HG02588 (cell line): Measurements from ENCODE around the gene SGIP1.
"Not testable (repeated sequence)": the region's sequence is repeated elsewhere in the genome, so short reads cannot be mapped to it uniquely, and the experiment has no call there.

ENCODE experiments used
- ATAC-seq: cut with Tn5 transposase; IDR thresholded peaks from one replicate; pipeline ENCODE4 v1.9.1; 2021; ENCODE audit warnings: mild to moderate bottlenecking, moderate library complexity; ENCODE audit not compliant: unreplicated experiment

Gene SGIP1

DNA sequence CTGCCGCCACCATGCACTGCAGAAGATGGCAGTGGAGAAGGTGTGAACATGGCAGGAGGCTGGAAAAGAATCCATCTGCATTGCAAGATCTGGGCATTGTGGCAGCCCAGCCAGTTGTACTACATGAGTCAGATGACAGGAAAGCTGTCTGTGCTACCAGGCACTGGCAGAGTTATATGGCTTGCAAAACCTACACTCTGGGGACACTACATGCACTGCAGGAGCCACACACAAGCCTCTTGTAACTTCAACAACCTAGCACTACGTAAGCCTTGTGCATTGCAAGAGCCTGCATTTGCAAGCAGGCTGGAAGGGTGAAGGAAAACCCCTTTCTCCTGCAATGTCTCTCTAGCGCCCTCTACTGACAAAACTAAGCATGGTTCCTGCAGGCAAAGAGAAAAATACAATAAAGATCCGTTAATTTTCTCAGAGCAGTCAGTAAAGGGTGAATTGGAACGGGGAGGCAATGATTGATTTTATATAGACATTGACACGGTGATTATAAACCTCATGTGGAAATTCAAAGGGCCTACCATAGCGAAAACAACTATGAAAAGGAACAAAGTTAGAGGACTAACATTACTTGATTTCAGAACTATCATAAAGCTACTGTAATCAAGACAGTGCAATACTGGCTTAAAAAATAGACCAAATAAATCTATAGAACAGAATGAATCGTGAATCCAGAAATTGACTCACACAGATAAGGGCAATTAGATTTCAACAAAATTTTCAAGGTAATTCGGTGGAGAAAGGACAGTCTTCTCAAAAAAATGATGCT lies 192.1 kb downstream of the SGIP1 start:
- peak; percentile 79 for ATAC-seq

DNA sequence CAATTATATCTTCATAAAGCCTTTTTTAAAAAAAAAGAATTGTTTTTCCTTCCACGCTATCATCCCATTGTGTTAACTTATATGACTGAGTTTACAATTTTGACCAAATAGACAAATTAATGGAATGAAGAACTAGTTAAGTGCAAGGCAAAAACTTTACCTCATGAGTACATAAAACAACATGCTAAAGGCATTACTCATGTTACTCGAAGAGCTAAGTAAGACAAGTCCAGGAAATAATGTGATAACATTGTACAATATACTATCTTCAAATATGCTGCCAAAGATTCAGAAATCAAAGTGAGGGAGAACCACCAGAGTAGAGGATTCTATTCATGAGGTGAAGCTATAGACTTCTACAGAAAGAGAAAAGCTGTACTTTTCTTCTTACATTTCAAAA lies 194.1 kb downstream of the SGIP1 start:
- ATAC-seq, result no peak

DNA sequence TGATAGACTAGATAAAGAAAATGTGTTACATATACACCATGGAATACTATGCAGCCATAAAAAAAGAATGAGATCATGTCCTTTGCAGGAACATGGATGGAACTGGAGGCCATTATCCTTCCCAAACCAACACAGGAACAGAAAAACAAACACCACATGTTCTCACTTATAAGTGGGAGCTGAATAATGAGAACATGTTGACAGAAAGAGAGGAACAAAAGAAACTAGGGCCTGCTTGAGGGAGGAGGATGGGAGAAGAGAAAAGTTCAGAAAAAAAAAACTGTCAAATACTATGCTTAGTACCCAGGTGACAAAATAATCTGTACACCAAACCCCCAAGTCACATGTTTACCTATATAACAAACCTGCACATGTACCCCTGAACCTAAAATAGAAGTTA lies 194.8 kb downstream of the SGIP1 start:
- not testable (repeated sequence) for ATAC-seq

DNA sequence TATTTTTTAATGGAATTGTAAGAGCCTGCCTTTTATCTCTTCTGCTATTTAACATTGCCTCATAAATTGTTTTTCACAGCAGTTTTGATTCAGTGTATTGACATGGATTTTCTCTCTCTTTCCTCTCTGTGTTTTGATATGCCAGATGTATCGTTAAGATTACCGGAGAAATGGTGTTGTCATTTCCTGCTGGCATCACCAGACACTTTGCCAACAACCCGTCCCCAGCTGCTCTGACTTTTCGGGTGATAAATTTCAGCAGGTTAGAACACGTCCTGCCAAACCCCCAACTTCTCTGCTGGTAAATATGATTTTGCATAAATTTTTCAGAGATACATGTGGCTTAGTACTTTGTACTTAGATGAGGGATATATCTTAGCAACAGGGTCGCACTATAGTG lies 195.2 kb downstream of the SGIP1 start:
- ATAC-seq, result no peak

DNA sequence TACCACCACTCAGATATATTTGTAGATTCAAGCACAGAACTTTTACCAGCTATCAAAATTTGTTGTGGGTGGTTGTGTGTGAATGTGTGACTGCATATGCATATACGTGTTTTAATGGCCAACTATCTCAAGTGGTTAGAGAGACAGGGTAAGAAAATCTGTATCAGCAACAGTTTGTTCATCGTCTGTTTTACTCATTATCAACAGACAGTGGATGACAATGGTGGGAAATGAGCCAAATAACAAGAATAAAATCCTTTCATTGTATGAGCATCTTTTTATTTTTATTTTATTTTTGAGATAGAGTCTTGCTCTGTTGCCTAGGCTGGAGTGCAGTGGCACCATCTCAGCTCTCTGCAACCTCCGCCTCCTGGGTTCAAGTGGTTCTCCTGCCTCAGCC lies 195.6 kb downstream of the SGIP1 start:
- no peak for ATAC-seq

DNA sequence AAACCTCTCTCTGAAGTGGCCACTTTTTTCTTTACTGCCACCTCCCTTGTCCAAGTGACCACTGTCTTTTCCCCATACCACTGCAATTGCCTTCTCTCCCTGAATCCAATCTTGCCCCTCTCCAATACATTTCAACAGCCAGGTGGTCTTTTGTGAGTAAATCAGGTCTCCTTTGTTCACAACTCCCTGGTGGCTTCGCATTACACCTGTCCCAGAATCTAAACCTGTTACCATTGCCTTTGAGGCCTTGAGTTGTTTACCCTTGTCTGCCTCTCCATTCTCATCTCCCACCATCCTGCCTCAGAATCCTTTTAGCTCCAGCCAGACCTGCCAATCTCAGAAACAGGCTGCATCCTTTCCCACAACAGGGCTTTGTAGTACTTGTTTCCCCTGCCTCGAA lies 196.5 kb downstream of the SGIP1 start:
- ATAC-seq, result no peak

DNA sequence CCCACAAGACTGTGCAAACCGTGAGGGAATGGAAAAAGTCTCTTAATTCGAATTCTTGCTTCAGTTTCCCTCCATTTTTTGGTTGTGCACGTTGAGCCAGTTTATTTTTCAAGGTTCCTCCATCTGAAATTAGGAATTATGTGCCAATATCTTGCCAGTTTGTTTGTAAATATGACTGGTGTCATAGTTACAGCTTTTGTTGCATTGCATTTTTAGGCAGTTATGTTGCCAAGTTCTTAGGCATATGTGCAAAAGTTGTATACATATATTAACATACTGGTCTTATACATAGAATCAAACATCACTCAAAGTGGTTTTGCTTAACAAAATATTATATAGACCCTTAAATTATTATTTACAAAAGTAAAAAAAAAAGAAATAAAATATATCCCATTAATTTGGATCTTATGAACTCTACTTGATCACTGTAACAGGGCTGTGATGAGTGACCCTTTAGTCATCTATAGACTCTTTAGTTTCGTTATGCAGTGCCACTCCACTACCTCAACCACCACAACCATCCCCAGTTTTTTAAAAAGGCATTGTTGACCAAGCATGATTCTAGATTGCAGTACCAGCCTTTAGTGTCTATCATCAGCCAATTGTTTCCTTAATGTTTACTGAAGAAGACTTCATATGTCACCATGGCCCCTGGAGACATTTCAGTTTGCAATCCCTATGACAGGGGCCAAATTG lies 197.4 kb downstream of the SGIP1 start:
- ATAC-seq, result no peak

DNA sequence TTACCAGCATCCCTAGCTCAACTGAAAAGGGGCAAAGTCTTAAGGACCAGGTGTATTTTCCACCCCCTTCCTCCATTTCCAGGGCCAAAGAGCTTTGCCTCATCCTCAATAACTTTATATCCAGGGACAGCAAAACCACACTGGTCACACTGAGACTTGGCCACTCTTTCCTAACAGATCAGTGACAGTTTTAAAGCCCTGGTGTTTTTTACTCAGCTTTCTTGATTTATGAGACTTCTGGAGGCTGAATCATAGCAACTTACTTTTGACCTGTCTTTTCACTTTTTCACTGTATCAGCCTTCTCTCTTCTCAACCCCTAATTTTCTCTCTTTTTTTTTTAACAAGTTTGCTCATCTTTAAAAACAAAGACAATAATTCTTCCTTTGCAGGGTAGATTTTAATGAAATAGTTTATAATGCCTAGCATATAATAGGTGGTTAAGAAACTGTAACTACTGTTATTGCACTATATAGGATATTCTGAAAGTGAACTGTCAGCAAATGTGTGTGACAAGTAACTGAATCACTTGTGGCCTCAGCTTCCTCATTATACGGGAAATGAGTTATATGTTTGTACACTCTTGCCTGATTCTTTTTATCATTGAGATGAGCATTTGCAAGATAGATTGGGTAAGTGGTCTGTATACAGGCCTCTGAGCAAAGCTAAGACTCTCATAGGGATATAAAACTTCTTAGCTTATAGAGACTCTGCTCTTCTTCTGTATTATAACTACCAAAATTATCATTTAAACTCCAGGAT lies 198.6 kb downstream of the SGIP1 start:
- ATAC-seq, result no peak

DNA sequence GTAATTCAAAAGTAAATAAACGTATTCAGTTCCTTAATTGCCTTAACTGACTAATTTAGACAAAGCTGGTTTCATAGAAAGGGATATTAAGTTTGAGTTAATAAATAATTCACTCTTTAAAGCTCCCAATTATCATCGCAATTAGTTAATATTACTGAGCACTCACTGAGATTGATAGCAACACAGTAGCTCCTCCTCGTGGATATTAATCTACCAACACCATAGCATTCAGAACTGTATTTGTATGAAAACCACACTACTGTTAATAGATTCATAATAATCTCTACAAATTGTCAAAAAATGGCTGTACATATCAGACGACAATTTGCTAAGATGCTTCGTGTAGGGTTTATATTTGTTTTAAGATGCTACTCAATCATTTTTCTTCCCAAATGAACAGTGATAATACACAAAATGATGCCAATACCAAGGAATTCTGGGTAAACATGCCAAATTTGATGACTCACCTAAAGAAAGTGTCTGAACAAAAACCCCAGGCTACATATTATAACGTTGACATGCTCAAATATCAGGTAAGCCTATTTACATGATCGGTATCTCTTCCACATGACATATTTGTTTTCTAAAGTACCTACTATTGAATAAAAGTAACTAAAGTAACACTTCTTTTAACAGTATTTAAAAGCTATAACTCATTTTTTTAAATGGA lies 199.5 kb downstream of the SGIP1 start:
- no peak for ATAC-seq

DNA sequence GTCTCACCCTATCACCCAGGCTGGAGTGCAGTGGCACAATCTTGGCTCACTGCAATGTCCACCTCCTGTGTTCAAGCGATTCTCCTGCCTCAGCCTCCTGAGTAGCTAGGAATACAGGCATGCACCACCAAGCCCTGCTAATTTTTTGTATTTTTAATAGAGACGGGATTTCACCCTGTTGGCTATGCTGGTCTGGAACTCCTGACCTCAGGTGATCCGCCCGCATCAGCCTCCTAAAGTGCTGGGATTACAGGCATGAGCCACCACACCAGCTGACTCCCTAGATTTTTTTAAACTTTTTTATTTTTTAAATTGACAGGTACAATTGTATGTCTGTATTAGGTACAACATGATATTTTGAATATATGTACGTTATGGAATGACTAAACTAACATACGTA lies 200.6 kb downstream of the SGIP1 start:
- ATAC-seq, result not testable (repeated sequence)

DNA sequence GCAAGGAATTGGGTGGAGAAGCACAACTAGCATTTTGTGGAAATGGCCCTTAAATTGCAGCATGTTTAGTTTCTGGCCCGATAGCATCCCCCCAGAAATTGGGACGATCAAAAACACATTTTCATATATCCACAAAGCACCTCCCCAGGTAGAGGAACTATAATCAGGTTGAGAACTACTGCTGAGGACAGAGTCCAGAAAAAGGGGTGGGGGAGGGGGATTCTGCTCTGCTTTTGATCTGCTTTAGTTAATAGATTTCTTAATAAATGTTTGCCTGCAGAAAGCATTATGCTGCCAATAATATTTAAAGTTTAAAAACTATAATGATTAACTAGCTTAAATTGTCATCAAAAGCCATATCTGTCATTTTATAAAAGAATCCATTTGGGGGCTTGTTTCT lies 203.9 kb downstream of the SGIP1 start:
- ATAC-seq, result no peak

DNA sequence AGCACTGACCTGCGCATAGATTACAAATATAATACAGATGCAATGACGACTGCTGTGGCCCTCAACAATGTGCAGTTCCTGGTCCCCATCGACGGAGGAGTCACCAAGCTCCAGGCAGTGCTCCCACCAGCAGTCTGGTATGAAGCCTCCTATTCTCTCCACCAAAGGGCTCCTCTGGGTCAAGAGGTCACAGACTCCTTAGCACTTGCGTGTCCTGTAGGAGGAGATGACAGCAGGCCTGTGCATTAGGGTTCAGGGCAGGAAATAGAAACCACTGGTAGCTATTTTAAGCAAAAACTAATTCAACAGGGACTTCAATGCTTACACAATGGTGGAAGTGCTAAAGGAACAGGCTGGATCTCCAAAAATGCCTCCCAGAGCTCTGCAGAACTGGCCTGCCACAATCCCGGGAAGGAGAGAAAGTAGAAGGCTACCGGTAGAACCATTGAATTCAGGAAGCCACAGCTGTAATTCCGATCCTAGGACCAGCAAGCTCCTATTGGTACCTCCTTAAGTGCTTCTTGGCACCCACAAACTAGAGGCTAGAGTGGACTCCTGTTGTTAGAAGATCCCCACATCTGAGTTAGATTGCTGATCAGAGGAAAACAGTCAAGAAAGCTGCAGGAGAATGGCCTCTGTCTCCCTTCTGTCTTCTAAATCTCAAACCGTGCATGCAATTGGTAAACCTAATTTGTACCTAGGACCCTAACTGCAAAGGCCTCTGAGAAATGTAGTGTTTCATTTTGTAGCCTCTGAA lies 205.6 kb downstream of the SGIP1 start:
- ATAC-seq, result peak; percentile 46

DNA sequence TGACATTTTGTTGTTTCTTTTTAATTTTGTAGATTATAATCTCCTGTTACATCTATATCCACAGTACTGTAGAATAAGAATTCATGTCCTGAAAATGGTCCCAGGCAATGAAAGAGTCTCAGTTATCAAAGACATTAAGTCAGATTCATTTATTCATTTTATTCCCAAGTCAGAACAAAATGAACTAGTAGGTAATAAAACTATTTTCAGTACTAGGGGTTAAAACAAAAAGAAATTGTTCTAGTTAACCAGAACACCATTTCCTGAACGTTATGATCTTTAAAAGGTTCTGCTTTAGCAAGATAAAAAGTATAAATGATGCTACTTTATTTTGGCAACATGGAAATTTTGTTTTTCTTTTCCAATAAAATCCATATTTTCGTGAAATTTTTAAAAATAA lies 211.5 kb downstream of the SGIP1 start:
- ATAC-seq, result no peak

DNA sequence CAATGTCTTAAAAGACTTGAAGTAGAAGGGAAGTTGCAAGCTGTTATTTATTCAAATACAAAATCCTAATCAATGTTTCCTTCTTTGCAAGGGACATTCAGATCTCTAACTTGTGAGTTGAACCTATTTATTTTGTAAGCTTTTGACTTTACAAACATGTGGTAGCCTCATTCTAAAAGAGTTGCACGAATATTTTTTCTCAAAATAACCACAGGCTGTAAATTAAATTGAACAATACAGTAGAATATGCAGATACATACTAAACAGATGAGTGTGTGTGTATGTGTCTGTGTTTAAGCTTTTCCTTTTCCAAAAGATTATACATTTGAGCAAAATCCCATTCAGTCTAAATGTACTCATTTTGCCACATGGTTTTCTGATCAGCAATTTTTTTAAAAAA lies 213.5 kb downstream of the SGIP1 start:
- ATAC-seq, result no peak

DNA sequence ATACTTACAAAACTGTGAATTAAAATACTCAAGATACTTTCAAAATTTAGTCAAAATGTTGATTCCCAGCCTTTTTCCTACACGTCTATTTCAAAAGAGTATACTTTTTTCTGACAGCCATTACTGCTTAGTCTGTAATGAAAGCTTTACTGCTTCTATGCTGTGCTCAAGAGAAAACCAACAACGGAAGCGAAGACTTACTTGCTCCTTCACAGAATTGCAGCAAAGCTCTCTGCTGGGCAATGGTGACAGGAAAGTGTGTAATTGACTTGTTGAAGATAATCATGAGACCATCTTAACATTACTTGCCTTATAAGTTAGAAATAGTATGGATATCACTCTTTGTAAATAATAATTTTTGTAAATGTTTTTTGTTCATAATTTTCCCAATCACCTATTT lies 216.6 kb downstream of the SGIP1 start:
- ATAC-seq, result no peak

DNA sequence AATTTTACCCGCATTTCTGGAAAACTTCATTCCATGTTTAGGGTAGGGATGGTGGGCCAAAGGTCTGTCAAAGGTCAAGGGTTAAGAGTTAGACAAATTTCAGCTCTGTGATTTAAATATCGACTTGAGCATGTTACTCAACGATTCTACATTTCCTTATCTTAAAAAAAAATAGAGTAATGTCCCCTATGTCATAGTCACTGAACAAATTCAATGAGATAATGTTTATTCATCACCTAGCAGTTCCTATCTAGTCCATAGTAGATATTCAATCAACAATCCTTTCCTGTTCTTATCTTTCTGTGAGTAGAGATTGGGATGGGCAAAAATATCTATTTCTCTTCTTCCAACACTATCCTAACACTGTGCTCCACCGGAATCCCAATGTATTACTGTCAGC lies 217.2 kb downstream of the SGIP1 start:
- no peak for ATAC-seq

DNA sequence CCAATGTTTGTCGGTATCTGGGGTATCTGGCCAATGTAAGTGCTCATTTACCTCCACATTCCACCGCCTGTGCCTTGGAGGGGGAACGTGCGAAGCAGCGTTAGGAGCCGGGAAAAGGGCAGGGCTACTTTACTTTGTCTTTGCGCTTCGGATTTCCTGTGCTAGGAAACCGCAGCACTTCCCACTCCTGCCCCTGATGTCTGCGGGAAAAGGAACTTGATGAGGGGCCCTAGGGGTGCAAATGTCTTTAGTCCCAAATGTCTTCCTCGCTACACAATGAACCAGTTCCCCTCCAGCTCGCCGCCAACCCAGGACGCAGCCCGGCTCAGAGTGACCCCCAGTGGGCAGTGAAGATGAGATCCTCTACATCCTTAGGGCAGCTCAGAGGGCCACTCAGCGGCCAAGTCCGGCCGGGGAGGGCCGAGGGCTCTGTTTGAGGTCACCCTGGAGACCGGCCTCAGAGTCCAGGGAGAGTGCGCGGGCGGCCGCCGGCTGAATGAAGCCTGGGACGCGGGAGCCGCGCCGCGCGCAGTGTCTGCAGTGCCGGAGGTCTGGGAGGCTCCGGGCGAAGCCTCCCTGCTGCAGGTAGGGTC lies 218.1 kb downstream of the SGIP1 start, which contains the start of gene DYNLT5:
Gene DYNLT5 (plus strand): TSS at position 460 of the 593 bp plus-strand sequence. CDS start 2,200 bp downstream, outside the sequence.
- peak; percentile 62 for ATAC-seq

DNA sequence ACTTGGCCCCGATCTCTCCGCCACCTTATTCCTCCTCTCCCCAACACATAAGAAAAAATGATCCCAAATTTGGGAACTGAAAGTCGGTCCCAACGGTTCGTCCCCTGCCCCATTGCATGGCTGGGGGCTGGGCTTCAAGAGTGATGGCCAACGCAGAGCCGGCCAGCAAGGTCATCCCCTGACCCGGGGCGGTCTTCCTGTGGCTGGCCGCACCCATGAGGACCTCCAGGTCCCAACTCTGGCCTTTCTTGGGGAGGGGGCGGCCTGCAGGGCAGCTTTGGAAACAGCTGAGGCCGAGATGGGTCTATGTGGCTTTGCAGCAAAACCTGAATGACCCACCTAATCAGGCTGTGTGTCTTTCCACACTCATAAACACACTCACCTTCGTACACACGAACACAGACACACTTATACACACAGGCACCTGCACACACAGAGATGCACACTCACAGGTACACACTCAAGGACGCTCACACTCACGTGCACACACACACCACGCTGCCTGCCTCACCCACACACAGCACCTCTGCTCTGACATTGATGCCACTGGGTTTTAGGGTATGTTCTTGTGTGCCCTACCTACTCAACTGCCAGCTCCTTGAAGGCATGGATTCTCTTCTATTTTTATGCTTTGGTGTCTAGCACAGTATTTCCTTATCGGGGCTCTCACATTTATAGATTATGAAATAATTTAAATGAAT lies 218.9 kb downstream of the SGIP1 start:
- ATAC-seq, result peak; percentile 17

DNA sequence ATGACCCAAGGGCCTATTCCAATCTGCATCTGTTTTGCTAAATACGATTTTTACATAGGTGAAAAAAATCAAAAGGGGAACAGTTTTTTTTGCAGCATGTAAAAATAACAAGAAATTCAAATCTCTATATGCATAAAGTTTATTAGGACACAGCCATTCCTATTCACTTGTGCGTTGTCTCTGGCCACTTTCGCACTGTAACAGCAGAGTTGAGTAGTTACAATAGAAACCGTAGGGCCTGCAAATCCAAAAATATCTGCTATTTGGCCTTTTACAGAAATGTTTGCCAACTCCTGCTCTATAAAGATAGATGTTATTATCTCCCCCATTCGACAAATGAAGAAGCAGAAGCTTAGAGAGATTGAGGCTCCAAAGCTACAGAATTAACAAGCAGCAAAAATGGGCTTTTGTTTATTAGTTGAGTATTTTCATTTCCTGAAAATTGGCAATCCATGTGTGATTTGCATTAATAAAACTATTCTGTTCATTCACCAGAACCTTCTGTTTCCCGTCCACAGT lies 223.8 kb downstream of the SGIP1 start:
- no peak for ATAC-seq
